MM.1S (cell line): Measurements from ENCODE around the gene PAPSS2.

Experiments
- DNase-seq: peaks from one replicate; pipeline ENCODE4 v3.0.0-alpha.2; 2015
- H2AFZ ChIP-seq: fragments of 300-600 bp; sonication (generic); 2 replicates; pipeline ENCODE4 v1.6.0; 2016; ENCODE audit warnings: antibody characterized with exemption, low read length
- H3F3A ChIP-seq: fragments of 300-600 bp; sonication (generic); 2 replicates; pipeline ENCODE4 v1.6.1; 2016; ENCODE audit warnings: mild to moderate bottlenecking, antibody characterized with exemption, low read length, moderate library complexity, mixed read lengths; ENCODE audit not compliant: insufficient read depth
- H3K27ac ChIP-seq: fragments of 300-600 bp; sonication (generic); 2 replicates; pipeline ENCODE4 v1.5.1; 2016; ENCODE audit warnings: mild to moderate bottlenecking, low read length
- H3K27me3 ChIP-seq: fragments of 300-600 bp; sonication (generic); replicated peaks from 2 replicates; pipeline ENCODE4 v1.6.0; 2016; ENCODE audit warnings: low read length; ENCODE audit not compliant: insufficient read depth
- H3K36me3 ChIP-seq: fragments of 300-600 bp; sonication (generic); replicated peaks from 2 replicates; pipeline ENCODE4 v1.6.1; 2016; ENCODE audit warnings: mild to moderate bottlenecking, low read length, mixed read lengths; ENCODE audit not compliant: insufficient read depth
- H3K4me1 ChIP-seq: fragments of 300-600 bp; sonication (generic); 2 replicates; pipeline ENCODE4 v1.6.1; 2016; ENCODE audit warnings: low read length, mixed read lengths
- H3K4me2 ChIP-seq: fragments of 300-600 bp; sonication (generic); 2 replicates; pipeline ENCODE4 v1.6.0; 2016; ENCODE audit warnings: low read depth, low read length
- H3K4me3 ChIP-seq: fragments of 300-600 bp; sonication (generic); 2 replicates; pipeline ENCODE4 v1.5.1; 2016; ENCODE audit warnings: low read length, mixed read lengths
- H3K79me2 ChIP-seq: fragments of 300-600 bp; sonication (generic); 2 replicates; pipeline ENCODE4 v1.6.1; 2016; ENCODE audit warnings: mixed run types, low read length, mixed read lengths
- H3K9ac ChIP-seq: fragments of 300-600 bp; sonication (generic); 2 replicates; pipeline ENCODE4 v1.6.1; 2016; ENCODE audit warnings: low read length, mixed read lengths
- H3K9me2 ChIP-seq: fragments of 300-600 bp; sonication (generic); replicated peaks from 2 replicates; pipeline ENCODE4 v1.6.1; 2016; ENCODE audit warnings: mild to moderate bottlenecking, low read length, mixed read lengths; ENCODE audit not compliant: insufficient read depth
- H3K9me3 ChIP-seq: fragments of 300-600 bp; sonication (generic); replicated peaks from 2 replicates; pipeline ENCODE4 v1.6.1; 2016; ENCODE audit warnings: mild to moderate bottlenecking, low read length, mixed read lengths; ENCODE audit not compliant: insufficient read depth
- H4K20me1 ChIP-seq: fragments of 300-600 bp; sonication (generic); 2 replicates; pipeline ENCODE4 v1.6.1; 2016; ENCODE audit warnings: mild to moderate bottlenecking, low read length, moderate library complexity, mixed read lengths; ENCODE audit not compliant: insufficient read depth
- CTCF ChIP-seq: fragments of 300-600 bp; sonication (generic); IDR thresholded peaks from 2 replicates; pipeline ENCODE4 v1.5.1; 2016; ENCODE audit warnings: antibody characterized with exemption, low read length, mixed read lengths
- EZH2 ChIP-seq: fragments of 300-600 bp; sonication (generic); optimal IDR thresholded peaks from 2 replicates; pipeline ENCODE3; 2017; ENCODE audit warnings: low read depth, mild to moderate bottlenecking, antibody characterized with exemption, low read length, mixed read lengths
- EZH2phosphoT487 ChIP-seq: fragments of 300-600 bp; sonication (generic); IDR thresholded peaks from 2 replicates; pipeline ENCODE4 v1.6.1; 2018; ENCODE audit warnings: antibody characterized with exemption, low read length

Gene PAPSS2

GRCh38 chr10:87646935-87647334 lies 12.7 kb upstream of the PAPSS2 start:
- Histone ChIP-seq H3K79me2 (no peaks in the 10 kb centered on the region), H3F3A (no peaks in the 10 kb centered on the region), H3K27me3 (no peaks in the 10 kb centered on the region), H3K4me2 (no peak overlapping the region), H2AFZ (no peak overlapping the region), H3K4me3 (no peak overlapping the region), H3K27ac (no peak overlapping the region), H3K4me1 (peaks cover 15% of the 10 kb centered on the region), H3K36me3 (no peaks in the 10 kb centered on the region), H3K9me2 (no peaks in the 10 kb centered on the region), H3K9me3 (no peaks in the 10 kb centered on the region), H3K9ac (no peak overlapping the region), H4K20me1 (no peaks in the 10 kb centered on the region)
- TF ChIP-seq EZH2phosphoT487 (no peak), CTCF (no peak), EZH2 (no peak)
- DNase-seq, result peak; percentile 42

DNA sequence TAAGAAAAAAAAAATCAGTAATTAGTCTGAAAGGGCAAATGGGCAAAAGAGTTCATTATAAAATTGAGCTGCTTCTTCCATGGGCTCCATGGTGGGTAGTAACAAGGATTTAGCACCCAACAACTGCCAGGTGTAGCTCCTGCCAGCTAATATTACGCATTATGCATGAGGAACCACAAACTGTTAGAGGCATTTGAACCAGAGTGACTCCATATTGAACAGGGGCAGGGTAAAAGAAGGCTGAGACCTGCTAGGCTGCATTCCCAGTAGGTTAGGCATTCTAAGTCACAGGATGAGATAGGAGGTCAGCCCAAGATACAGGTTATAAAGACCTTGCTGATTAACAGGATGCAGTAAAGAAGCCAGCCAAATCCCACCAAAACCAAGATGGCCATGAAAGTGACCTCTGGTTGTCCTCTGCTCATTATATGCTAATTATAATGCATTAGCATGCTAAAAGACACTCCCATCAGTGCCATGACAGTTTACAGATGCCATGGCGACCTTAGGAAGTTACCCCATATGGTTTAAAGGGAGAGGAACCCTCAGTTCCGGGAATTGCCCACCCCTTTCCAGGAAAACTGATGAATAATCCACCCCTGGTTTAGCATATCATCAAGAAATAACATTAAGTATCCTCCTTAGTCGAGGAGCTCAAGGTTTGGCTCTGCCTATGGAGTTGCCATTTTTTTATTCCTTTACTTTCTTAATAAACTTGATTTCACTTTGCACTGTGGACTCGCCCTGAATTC lies 8.7 kb upstream of the PAPSS2 start:
- H3K27me3 ChIP-seq, result no peaks in the 10 kb centered on the region
- H3K4me1 ChIP-seq, result peaks cover 22% of the 10 kb centered on the region
- no peaks in the 10 kb centered on the region for H3K79me2 ChIP-seq
- no peak overlapping the region for H2AFZ ChIP-seq
- H4K20me1 ChIP-seq, result no peaks in the 10 kb centered on the region
- no peaks in the 10 kb centered on the region for H3K9me2 ChIP-seq
- H3K36me3 ChIP-seq, result no peaks in the 10 kb centered on the region
- H3K9ac ChIP-seq, result no peak overlapping the region
- no peak overlapping the region for H3K27ac ChIP-seq
- no peak overlapping the region for H3K4me2 ChIP-seq
- DNase-seq, result no peak
- TF ChIP-seq EZH2phosphoT487 (no peak), EZH2 (no peak), CTCF (no peak)
- H3K9me3 ChIP-seq, result no peaks in the 10 kb centered on the region
- H3F3A ChIP-seq, result no peaks in the 10 kb centered on the region
- no peak overlapping the region for H3K4me3 ChIP-seq

GRCh38 chr10:87651801-87652200 lies 7.9 kb upstream of the PAPSS2 start:
- Histone ChIP-seq H3K9me3 (no peaks in the 10 kb centered on the region), H3K9me2 (no peaks in the 10 kb centered on the region), H3K79me2 (no peaks in the 10 kb centered on the region), H3K4me1 (peaks cover 22% of the 10 kb centered on the region), H3K4me3 (no peak overlapping the region), H3K36me3 (no peaks in the 10 kb centered on the region), H2AFZ (no peak overlapping the region), H4K20me1 (no peaks in the 10 kb centered on the region), H3K27me3 (no peaks in the 10 kb centered on the region), H3K4me2 (no peak overlapping the region), H3F3A (no peaks in the 10 kb centered on the region), H3K27ac (no peak overlapping the region), H3K9ac (no peak overlapping the region)
- no peak for TF ChIP-seq CTCF
- TF ChIP-seq EZH2phosphoT487, result no peak
- no peak for TF ChIP-seq EZH2
- no peak for DNase-seq
